ENCODE measurements around the gene ABCD3.
"Not testable (repeated sequence)": the region's sequence is repeated elsewhere in the genome, so short reads cannot be mapped to it uniquely, and the experiment has no call there.

ABCD3 gene

DNA sequence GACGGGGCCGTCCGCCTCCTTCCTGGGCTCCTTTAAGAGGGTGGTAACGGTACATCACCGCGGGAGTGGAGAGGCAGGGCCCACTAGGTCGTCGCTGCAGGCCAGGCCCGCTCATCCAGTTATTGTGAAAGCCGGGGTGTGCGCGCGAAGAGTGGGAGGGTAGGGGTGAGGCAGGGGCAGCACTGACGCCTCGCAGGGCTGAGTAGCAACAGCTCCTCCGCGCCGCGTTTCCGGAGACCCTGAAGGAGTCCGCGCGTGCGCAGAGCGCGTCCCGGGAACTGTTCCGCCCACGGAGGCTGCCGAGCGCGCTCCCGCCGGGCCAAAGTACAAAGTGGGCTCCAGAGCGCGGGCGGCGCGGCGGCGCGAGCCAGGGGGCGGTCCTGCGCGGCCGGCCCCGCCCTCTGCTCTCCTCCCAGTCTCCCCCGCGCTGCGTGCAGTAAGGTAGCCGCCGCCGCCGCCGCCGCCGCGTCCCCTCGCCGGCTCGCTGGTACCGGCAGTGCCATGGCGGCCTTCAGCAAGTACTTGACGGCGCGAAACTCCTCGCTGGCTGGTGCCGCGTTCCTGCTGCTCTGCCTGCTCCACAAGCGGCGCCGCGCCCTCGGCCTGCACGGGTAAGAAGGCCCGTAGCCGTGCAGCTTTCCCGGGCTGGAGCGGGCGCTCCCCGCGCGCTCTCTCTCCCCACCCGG, at the start of gene ABCD3:
Gene ABCD3, plus strand, starts transcription at position 412 of the 686 bp plus-strand sequence. Its CDS starts 90 bp downstream, at position 502.
- peak; percentile 98 for DNase-seq

DNA sequence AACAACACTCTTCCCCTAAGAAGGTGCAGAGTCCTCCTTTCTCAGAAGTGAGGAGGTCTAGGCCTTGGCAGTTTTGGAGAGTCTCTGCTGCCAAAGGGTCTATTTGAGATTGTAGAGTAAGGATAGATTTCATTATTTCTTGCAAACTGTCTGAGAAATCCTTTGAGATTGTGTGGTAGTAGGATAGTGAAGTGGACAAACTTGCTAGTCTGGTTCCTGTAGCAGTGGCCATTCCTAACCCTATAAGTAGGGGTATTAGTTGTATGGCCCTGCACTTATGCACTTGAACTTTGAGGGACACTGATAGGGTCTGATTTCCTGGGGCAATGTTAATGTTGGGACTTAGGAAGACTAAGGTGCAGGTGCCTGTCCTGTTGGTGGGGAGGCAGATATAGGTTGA, 45.4 kb upstream of the ABCD3 start:
- not testable (repeated sequence) for DNase-seq

DNA sequence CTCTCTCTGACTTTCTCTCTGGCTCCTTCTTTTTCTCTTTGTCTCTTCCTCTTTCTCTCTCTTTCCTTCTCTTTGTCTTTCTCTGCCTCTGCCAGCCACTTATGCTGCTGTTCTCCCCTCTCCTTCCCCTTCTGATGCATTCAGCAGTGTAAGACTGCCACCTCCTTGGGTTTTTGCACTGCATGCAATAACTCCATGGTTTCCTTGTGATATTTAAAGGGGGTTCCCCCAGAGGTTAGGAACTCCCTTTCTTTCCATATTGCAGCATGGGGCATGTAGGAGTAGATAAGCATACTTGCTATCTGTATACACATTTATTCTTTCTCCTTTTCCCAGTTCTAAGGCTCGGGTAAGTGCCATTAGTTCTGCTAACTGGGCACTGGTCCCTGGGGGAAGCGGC, 44.9 kb upstream of the ABCD3 start:
- DNase-seq = peak; percentile 32

DNA sequence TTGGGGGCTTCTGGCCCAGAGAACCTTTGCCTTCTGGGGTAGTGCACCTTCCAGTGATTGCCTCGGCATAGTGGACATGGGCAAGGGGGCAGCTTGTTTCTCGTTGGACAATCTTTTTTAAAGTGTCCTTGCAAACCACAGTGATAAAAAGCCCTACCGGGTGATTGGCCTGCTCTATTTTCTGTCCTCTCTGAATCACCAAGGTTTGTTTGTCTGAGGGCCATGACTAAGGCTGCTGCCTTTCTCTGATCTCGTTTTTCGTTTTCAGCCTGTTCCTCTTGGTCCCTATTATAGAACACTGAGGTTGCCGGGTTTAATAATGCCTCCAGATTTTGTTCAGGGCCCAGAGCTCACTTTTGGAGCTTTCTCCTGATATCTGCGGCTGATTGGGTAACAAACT, 42.5 kb upstream of the ABCD3 start:
- DNase-seq = not testable (repeated sequence)

DNA sequence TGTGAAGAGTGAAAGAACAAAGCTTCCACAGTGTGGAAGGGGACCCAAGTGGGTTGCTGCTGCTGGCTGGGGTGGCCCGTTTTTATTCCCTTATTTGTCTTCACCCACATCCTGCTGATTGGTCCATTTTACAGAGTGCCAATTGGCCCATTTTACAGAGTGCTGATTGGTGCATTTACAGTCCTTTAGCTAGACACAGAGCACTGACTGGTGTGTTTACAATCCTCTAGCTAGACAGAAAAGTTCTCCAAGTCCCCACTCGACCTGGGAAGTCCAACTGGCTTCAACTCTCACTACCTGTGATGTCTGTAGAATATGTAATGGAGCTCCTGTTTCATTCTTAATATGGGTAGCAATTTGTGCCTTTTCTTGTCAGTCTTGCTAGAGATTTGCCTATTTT, 39.7 kb upstream of the ABCD3 start:
- DNase-seq = not testable (repeated sequence)

DNA sequence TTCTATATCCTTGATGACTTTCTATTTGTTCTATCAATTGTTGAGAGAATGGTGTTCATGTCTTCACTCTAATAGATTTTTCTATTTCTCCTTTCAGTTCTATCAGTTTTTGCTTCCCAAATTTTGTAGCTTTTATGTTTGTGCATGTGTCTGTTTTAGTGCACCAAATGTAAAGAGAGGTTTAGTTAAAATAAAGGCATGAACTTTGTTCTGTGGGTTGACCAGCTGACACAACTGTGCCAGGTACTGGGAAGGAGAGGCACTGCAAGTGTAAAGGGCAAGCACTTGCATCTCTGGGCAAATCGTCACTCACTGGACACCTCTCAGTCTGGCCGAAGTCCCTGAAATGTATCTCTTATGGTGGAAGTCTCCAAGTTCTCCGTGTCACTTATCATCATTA, 38.6 kb upstream of the ABCD3 start:
- DNase-seq = no peak

DNA sequence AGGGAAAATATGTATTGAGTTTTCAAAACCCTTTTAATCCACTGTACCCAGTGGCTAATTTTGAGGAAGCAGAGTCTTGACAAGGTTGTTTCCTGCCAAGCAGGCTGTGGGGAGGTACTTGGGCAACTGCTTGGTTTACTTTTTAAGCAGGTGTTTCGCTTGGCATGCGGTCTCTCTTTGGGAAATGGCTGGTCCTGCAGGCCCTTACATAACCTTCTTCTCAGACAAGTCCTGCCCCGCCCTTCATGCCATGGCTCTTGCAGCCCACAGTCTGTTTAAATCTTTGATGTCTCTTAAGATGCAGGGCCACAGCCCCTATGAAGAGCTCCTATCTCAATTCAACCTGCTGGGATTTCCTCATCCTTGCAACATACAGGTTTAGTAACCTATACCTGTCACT, 36.0 kb upstream of the ABCD3 start:
- DNase-seq = peak; percentile 71

DNA sequence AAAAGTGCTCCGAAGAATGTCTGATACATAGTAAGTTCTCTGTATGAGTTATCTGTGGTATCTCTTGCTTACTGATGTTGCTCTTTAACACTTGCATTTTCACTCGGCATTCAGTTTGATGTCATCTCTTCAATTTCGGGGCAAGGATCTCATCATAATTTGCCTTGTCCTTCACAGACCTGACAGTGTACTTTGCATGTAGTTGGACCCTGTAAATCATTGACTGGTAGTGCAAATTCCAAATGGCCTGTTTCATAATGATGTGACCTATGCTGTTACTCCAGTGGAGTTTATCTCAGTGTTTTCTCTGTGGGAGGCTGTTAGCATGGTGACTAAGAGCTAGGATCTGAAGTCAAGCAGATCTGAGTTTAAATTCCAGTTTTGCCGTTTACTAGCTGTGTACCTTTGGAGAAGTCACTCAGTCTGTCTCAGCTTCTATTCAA, 34.2 kb upstream of the ABCD3 start:
- no peak for DNase-seq

DNA sequence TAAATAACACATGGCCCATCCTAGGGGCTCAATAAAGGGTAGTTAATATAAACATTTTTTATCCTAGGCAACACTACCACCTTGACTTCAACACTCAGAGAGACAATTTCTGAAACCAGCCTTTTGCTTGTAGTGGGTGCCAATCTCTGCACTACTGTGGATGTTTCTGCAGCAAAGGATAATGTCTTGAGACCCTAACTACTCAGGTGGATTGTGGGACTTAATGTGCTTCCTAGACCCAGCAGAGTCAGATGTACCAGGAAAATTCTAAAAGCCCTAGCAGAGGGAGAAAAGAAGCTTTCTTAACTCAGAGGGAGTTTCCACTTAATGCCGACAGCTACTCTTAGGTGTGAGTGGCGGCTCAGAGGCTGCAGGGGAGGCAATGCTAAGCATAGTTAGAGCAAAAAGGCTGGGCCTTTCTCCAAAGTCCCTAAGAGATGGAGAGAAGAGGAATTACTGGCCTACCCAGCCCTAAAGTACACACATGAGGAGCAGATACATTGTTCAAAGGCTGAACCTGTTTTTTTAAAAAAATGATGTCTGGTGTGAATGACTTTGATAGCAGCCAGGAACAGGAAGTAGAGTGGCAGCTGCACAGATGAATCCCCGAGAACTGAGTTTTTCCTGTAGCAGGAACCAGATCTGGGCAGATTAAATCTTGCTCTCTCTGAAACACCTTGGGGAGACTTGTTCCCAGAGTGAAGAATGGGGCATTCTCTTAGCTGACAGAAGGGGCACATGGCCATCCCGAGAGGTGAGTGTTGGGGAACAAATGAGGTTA, 33.5 kb upstream of the ABCD3 start:
- DNase-seq = peak; percentile 64

DNA sequence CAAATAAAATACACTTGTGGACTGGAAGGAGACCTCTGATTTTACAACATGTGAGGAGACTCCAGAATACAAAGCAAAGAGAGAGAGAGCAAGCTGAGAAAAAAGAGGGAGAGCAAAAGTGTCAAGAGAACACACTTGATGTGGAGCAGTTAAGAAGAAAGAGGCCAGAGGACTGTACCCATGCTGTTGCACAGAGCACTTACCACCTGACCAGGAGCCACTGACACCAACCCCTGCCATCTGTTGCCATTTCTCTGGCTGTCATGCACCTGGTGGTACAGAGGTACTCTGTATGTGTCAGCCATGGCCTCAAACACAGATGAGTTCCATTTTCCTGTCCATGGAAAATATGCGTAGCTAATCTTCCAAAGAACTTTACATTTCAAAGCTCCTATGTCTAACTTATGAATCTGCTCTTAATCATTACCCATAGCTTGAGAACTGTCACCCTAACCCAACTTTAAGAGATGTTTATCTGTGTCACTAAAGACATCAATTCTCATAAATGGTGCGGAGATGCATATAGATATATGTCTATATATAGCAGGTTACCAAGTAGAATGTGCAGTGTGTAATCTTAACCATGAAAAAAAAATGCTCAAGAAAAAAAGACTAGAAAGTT, 32.8 kb upstream of the ABCD3 start:
- no peak for DNase-seq

DNA sequence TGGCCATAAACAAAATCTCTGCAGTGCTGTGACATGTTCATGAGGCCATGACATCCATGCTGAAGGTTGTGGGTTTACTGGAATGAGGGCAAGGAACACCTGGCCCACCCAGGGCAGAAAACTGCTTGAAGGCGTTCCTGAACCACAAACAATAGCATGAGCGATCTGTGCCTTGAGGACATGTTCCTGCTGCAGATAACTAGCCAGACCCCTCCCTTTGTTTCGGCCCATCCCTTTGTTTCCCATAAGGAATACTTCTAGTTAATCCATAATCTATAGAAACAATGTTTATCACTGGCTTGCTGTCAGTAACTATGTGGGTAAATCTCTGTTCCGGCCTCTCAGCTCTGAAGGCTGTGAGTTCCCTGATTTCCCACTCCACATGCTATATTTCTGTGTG, 28.9 kb upstream of the ABCD3 start:
- DNase-seq = no peak

DNA sequence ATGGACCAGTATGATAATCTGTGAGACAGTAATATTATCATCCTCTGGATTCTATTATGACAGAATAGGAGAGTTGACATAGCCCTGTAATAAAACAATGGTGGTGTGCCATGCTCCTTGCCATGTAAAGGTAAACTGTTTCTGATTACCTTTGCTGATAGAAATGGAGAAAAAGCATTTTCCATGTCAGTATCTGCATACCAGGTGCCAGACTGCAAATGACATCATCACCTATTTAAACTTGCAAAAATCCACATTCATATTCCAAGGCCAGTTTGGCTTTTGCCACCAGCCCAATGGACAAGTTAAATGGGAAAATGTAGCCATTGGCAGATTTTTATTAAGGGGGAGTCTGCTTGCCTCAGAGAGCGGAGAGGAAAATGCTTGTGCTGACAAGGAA, 23.9 kb upstream of the ABCD3 start:
- no peak for DNase-seq

DNA sequence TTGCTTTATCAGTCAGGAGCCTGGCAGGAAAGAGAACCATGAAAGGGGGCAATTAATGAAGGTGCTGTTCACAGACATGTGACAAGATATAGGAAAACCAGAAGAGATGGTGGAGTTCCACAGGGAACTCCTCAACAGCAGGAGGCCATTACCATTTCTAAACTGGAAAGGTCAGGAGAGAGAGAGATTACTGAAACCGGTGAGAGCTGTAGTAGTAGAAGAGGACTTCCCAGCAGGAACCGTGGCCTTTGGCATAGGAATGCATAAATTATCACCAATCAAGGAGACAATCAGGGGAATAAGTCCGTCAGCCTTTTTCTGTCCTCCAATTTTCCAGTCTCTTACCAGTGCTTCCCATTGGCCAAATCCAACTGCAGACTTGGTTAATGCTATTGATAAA, 23.0 kb upstream of the ABCD3 start:
- no peak for DNase-seq

DNA sequence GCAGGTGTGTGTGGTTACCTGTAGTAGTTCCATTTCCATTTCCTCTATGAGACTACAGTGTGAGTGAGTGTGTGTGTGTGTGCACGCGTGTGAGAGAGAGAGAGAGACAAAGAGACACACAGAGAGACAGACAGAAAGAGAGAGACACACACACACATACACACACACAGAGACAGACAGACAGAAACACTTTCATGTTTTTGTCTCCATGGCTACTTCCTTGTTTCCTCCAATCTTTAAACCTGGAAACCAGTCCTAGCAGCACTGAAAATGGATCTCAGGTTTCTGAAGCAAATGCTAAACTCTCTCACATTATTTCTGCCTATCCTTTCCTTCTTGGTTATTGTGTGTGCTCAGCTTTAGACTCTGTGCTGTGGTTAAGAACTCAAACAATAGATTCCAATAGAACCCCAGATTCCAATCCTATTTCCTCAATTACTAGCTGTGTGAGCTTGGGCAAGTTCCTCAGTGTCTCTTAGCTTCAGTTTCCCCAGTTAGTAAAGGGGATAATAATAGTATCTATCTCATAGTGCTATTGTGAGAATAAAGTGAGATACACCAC, 22.4 kb upstream of the ABCD3 start:
- DNase-seq = no peak

DNA sequence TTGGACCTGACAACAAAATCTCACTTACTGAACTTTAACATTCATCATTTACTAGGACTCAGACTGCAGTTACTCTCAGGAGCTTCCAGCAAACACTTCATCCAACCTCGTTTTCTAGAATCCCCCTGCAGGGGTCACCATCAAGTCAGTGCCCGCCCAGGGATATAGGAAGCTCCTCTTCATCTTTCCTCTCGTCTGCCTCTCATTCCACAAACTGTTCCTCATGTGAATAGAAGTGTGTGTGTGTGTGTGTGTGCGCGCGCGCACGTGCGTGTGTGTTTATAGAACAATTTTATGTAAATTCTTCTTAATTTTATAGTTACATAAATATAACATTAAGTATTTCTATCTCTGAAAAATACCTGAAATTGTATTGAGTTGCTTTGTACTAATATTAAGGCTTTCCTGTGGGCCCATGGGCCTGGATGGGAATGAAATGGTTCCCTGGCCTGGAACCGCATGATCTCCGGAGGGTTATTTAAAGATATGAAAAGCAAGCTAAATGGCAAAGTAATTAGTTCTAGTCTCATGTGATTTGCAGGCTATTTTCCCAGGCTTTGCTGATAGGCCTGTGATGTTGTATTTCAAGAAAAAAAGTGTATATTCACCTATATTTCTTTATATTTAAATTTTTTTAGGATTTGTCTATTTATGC, 21.7 kb upstream of the ABCD3 start:
- DNase-seq = no peak

DNA sequence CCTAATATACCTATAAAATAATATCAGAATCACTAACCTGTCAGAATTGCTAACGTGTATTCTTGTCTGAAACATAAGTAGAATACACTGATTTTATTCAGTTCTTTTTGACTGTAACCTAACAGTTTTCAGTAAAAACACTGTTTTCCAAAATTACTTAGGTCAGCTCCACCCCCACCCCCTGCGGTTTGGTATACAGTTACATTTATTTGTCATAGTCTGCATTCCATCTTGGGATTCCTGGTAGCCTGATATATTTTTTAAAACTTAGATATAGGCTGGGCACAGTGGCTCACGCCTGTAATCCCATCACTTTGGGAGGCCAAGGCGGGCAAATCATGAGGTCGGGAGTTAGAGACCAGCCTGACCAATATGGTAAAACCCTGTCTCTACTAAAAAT, 19.8 kb upstream of the ABCD3 start:
- DNase-seq = no peak

DNA sequence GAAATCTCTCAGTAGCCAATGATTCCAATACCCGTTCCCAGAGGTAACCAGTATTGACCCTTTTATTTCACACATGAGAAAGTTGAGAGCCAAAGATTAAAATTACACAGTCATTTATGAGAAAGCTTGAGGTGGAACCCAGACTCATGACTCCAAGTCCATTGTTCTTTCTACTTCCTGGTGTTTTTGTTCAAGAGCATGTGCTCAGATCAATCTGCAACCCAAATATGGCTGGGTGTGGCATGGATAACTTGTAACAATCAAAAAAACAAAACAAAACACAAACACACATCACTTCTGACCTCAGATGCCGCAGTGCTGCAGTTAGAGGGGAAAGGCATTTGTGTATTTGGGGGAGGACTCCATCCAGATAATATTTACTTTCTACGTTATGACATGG, 18.7 kb upstream of the ABCD3 start:
- DNase-seq = no peak

DNA sequence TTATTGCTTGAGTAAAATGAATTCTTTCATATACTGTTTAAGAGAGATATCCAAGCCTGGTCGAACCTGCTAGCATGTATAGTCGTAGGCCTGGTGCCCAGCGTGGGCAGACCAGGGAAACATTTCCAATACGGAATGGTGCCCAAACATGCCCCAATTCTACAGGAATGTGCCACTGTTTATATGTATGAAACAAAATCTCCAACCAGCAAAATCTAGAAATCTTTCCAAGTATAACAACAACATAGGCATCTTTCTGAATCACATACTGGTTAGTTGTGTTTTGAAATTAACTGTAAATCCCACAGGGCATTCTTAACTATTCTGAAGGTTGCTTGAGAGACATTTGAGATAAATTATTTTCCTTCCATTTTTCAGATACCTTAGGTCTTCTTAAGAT, 17.0 kb upstream of the ABCD3 start:
- no peak for DNase-seq

DNA sequence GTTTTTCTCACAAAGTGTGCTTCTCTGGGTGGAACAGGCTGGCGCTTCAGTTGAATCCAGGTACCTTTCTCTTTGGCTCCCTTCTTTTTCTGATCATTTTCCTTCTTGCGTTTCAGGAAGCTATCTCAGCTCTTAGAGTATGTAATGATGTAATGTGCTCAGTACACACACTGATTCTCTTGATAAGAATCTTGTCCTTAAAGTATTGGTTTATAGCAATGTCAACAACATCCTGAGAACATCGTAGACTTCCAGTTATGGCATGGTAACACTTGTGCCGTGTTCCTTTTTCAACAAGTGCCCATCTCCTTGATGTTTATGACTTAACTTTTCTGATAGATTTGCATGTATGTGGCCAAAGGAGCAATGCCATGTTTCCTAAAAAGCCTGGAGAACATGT, 11.7 kb upstream of the ABCD3 start:
- DNase-seq = no peak

DNA sequence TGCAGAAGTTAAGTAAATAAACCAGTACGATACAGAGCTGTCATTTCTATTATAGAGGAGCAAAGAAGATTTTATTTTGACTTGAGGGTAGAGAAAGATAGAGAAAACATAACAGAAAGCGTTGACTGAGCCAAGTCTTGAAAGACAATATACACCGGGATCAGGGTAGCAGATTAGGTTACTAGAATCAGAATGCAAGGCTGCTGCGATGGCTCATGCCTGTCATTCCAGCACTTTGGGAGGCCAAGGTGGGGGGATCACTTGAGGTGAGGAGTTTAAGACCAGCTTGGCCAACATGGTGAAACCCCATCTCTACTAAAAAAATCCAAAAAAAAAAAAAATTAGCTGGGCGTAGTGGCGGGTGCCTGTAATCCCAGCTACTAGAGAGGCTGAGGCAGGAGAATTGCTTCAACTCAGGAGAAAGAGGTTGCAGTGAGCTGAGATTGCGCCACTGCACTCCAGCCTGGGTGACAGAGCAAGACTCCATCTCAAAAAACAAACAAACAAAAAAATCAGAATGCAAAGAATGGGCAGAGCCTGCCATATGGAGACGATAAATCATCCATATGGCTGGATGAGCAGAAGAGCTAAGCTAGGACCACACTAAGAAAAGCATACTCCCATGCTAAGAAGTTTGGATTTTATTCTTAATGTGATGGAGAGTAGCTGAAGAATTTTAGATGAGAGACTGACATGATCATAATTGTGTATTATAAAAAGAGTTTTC, 9.9 kb upstream of the ABCD3 start:
- no peak for DNase-seq

DNA sequence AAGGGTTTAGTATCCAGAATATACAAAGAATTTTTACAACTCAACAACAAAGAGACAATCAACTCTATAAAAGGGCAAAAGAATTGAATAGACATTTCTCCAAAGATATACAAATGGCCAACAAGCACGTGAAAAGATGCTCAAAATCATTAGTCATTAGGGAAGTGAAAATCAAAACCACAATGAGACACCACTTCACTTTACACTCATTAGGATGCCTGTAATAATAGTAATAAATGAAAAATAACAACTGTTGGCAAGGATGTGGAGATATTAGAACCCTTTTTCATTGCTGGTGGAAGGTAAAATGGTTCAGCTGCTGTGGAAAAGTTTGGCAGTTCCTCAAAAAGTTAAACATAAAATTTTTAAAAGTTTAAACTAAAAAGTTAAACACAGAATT, 7.0 kb upstream of the ABCD3 start:
- peak; percentile 31 for DNase-seq

DNA sequence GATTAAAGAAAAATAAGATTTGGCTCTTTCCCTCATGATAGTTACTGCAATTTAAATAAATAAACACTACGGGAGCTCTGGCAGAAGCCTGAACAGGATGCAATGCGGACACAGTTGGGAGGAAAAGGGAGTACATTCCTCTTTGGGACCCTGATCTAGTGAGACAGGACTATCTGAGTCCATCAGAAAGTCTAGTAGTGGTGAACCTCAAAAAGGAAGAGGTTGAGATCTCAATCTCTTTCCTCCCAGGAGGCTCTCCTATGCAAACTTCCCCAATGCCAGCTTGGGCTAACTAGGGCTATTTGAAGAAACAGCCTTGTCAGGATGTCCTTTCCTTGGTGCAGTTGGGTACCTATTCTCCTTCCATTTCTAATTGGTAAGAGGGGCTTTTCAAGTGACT, 4.9 kb upstream of the ABCD3 start:
- peak; percentile 50 for DNase-seq
